Fibroblast of mammary gland (primary cell): ENCODE measurements around the gene PUDP.

Source experiments
- DNase-seq: peaks from one replicate; pipeline ENCODE4 v3.0.0-alpha.2; 2010; ENCODE audit warnings: low read depth
- H3K4me3 ChIP-seq: 2 replicates; pipeline ENCODE4 v1.5.1; 2011; ENCODE audit warnings: low read depth, mild to moderate bottlenecking, low read length, moderate library complexity; ENCODE audit not compliant: control insufficient read depth
- TF ChIP-seq, protein P1 (sequence below): conservative IDR thresholded peaks from 2 replicates; pipeline ENCODE4 v1.5.1; 2011; ENCODE audit warnings: low read depth, low read length, inconsistent platforms; ENCODE audit not compliant: control insufficient read depth, insufficient read depth

Gene PUDP

GRCh38 chrX:7083468-7084396 lies 64.2 kb downstream of the PUDP start:
- DNase-seq, result peak; percentile 98
- no peak overlapping the region for H3K4me3 ChIP-seq
- TF ChIP-seq, protein P1, sequence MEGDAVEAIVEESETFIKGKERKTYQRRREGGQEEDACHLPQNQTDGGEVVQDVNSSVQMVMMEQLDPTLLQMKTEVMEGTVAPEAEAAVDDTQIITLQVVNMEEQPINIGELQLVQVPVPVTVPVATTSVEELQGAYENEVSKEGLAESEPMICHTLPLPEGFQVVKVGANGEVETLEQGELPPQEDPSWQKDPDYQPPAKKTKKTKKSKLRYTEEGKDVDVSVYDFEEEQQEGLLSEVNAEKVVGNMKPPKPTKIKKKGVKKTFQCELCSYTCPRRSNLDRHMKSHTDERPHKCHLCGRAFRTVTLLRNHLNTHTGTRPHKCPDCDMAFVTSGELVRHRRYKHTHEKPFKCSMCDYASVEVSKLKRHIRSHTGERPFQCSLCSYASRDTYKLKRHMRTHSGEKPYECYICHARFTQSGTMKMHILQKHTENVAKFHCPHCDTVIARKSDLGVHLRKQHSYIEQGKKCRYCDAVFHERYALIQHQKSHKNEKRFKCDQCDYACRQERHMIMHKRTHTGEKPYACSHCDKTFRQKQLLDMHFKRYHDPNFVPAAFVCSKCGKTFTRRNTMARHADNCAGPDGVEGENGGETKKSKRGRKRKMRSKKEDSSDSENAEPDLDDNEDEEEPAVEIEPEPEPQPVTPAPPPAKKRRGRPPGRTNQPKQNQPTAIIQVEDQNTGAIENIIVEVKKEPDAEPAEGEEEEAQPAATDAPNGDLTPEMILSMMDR, result no peak

- no peak for DNase-seq
- no peak overlapping the region for H3K4me3 ChIP-seq
- TF ChIP-seq, protein P1, result no peak
Observed at GRCh38 chrX:7083021-7083420, 64.9 kb downstream of the PUDP start.

- TF ChIP-seq, protein P1, result no peak
- no peak for DNase-seq
- H3K4me3 ChIP-seq, result no peak overlapping the region
Observed at GRCh38 chrX:7082556-7082955, 65.4 kb downstream of the PUDP start.

DNA sequence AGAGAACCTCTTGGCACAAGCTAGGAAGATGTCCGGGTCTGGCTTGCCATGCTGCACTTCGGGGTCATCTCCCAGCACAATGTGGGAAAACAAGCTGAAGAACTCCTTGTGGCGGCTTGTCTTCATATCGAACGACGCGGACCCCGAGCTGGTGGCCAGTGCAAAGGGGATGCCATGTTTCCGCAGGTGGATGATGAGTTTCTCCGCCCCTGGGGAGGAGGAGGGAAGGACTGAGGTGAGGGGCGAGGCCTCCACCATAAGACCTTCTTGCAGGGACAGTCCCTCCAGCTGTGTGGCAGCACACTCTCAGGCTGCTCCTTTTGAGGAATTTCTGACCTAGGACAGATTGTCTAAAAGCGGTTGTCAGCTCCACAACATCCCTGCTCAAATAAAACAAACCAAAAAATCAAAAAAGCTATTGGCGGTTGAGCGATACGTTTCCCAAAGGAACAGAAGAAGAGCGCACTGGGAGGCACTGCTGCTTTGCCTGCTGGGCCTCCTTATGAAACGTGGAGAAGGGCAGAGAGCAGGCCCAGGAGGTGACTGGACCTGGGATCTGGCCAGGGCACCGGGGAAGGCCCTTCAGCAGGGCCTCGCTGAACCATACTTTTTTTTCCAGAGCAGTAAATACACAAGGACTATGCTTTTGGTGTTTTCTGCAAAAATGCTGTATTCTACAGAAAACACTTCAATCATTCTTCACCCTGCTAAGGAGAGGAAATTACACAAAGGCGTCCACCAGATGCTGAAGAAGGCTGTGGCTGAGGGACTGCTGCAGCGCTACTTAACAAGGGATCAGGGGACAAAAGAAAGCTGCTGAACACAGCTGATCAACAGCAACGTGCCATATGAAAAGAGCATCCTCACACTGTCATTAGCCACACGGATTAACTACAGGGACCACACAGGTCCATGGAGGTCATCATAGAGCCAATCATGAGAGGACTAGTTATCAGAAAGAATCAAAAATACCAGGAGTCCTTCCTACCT lies 70.4 kb downstream of the PUDP start:
- DNase-seq, result no peak
- TF ChIP-seq, protein P1, result no peak
- no peak overlapping the region for H3K4me3 ChIP-seq

DNA sequence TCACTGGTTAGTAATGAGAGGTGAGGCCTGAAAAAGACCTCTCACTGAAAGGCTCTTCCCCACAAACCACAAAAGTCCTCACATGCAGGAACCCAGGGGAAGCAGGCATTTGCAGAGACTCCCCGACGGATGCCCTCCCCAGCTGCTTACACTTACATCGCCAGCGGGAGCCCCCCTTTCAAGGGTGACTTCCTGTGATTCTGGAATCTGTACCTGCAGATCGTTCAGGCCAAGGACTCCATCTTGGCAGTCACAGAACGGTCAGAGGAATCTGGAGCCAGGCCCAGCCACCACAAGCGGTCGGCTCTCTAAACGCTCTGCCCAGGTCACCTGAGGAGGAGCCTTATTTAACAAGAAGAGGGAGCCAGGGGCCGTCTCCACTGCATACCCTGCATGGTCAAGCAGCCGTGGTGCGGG lies 71.7 kb downstream of the PUDP start:
- TF ChIP-seq, protein P1, result no peak
- H3K4me3 ChIP-seq, result no peak overlapping the region
- no peak for DNase-seq

DNA sequence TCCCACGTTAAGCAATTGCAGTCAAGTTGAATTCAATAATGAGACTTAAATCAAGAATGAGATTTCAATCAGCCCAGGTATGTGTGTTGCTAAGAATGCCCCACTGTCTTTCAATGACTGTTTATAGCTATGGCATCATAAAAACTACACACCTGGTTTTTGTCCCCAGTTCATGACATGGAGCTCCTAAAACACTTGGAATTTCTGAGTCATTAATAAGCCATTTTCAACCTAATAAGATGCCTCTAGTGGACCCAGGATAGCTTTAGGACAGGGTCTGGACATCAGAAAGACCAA lies 73.1 kb downstream of the PUDP start:
- TF ChIP-seq, protein P1, result no peak
- DNase-seq, result no peak

More for the DNA sequence above, 73.1 kb downstream of the PUDP start:
- no peak overlapping the region for H3K4me3 ChIP-seq
